GM21528 (cell line): ENCODE measurements around the gene GNB1L.

ENCODE experiments used
- ATAC-seq: cut with Tn5 transposase; IDR thresholded peaks from one replicate; pipeline ENCODE4 v1.9.1; 2021; ENCODE audit warnings: mild to moderate bottlenecking, moderate library complexity; ENCODE audit not compliant: unreplicated experiment, low FRiP score

Gene GNB1L

GRCh38 chr22:19854778-19855503 lies at the start of gene GNB1L, which contains the start of gene RTL10:
GNB1L (minus strand) TSS chr22:19854874; CDS start chr22:19821355, 33,519 bp downstream.
RTL10 (minus strand) TSS chr22:19854874; CDS start chr22:19852261, 2,613 bp downstream.
- peak; percentile 70 for ATAC-seq

GRCh38 chr22:19904174-19904856 lies 49.6 kb upstream of the GNB1L start:
- ATAC-seq = no peak

- no peak for ATAC-seq
Observed at GRCh38 chr22:19903513-19903912, 48.8 kb upstream of the GNB1L start.

GRCh38 chr22:19903031-19903430 lies 48.4 kb upstream of the GNB1L start:
- ATAC-seq = no peak

GRCh38 chr22:19902245-19902715 lies 47.6 kb upstream of the GNB1L start:
- ATAC-seq = no peak

GRCh38 chr22:19901577-19902244 lies 47.0 kb upstream of the GNB1L start:
- no peak for ATAC-seq

GRCh38 chr22:19900707-19901436 lies 46.2 kb upstream of the GNB1L start:
- ATAC-seq = no peak

- ATAC-seq = no peak
Observed at GRCh38 chr22:19898831-19899567, 44.3 kb upstream of the GNB1L start.

- no peak for ATAC-seq
Observed at GRCh38 chr22:19898145-19898544, 43.5 kb upstream of the GNB1L start.

GRCh38 chr22:19897726-19898125 lies 43.1 kb upstream of the GNB1L start:
- no peak for ATAC-seq

GRCh38 chr22:19896665-19897355 lies 42.1 kb upstream of the GNB1L start:
- ATAC-seq = no peak

- no peak for ATAC-seq
Observed at GRCh38 chr22:19895160-19895849, 40.6 kb upstream of the GNB1L start.

GRCh38 chr22:19893363-19893762 lies 38.7 kb upstream of the GNB1L start:
- no peak for ATAC-seq

- no peak for ATAC-seq
Observed at GRCh38 chr22:19892925-19893324, 38.3 kb upstream of the GNB1L start.

- no peak for ATAC-seq
Observed at GRCh38 chr22:19892257-19892879, 37.7 kb upstream of the GNB1L start.

- no peak for ATAC-seq
Observed at GRCh38 chr22:19891317-19892256, 36.9 kb upstream of the GNB1L start.
